Activated naive CD4-positive, alpha-beta T cell treated with anti-CD3 and anti-CD28 coated beads, Interleukin-2, amount 10 ng/mL, durations not matched to agents 5 hours and 36 hours (primary cell): Measurements from ENCODE around the gene ITM2C. TPM values are rescaled to one million over a fixed set of nuclear protein-coding genes. Genes with fewer than 3 reads are reported as not detected.

Experiments
- total RNA-seq, 2 experiments: library from RNA; stranded (reverse); gene quantifications; one replicate each; pipeline ENCODE4 v1.2.3, GENCODE V29; 2021

The ITM2C gene
- total RNA-seq: 10 to 100 TPM; 12.2 to 13.5 TPM

DNA sequence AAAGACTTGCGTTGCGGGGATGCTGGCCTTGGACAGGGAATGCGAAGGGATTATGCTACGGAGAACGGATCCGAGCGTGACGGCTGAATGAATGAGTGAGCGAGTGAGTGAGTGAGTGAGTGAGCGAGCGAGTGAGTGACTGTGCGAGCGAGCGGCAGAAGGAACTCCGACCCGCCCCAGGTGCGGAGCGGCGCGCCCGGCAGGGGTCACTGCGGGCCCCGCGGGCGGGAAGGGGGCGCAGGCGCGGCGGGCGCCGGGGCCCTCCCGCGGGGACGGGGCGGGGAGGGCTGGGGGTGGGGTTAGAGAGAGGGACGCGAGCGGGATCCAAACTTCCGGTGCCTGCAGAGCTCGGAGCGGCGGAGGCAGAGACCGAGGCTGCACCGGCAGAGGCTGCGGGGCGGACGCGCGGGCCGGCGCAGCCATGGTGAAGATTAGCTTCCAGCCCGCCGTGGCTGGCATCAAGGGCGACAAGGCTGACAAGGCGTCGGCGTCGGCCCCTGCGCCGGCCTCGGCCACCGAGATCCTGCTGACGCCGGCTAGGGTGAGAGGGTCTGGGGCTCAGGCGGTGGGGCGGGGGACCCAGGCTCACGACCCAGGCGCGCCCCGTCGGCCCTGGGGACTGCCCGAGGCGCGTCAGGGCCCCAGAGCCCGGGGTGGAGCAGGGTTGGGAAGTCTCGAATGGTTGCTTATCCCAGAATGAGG lies at the start of gene ITM2C:
Gene ITM2C (plus strand): TSS at position 338 of the 702 bp plus-strand sequence. CDS start 84 bp downstream, at position 422.

GRCh38 chr2:230924470-230925341 lies 60.0 kb downstream of the ITM2C start, which contains the start of gene GPR55:
Gene GPR55, minus strand, starts transcription at chr2:230925242. Its CDS starts 14,280 bp downstream, at chr2:230910962.

Other genes with a start within 250 kb of the ITM2C start
- gene CAB39, start 152.1 kb upstream of the ITM2C start, total RNA-seq: 100 to 1,000 TPM; 166 to 168 TPM
- 1 to 10 TPM; 2.4 to 2.9 TPM for gene GPR55, start 60.3 kb downstream of the ITM2C start, total RNA-seq
- gene SPATA3, start 131.2 kb downstream of the ITM2C start, total RNA-seq: not detected
- gene C2orf72, start 172.6 kb downstream of the ITM2C start, total RNA-seq: under 1 TPM; 0.35 to 0.65 TPM
- 10 to 100 TPM; 60.7 to 62.5 TPM for gene PSMD1, start 191.9 kb downstream of the ITM2C start, total RNA-seq